Activated B cell treated with CpG ODN at 0.5 μM for 24 hours (primary cell): ENCODE results near the gene ZBTB49. TPM values are rescaled to one million over a fixed set of nuclear protein-coding genes. Genes with fewer than 3 reads are reported as not detected.

ENCODE experiments used
- ATAC-seq: fragments of 200-7000 bp; cut with Tn5 transposase; one replicate; pipeline ENCODE4 v1.10.0; 2021; ENCODE audit warnings: low read depth, mild to moderate bottlenecking, moderate library complexity
- CTCF ChIA-PET: fragments of 350-600 bp; sonication (Branson Sonifier 250); formaldehyde crosslinking; loops from one replicate; lab custom pipeline; 2021; ENCODE audit warnings: antibody characterized with exemption; lab: Charles Lee
- POLR2A ChIA-PET: fragments of 350-600 bp; sonication (Branson Sonifier 250); formaldehyde crosslinking; loops from one replicate; lab custom pipeline; 2021; ENCODE audit warnings: antibody characterized with exemption; lab: Charles Lee
- DNase-seq: peaks from one replicate; pipeline ENCODE4 v3.0.0; 2022
- H3K27ac Mint-ChIP-seq: one replicate; pipeline ENCODE4 v1.8.0; 2020; ENCODE audit warnings: mixed read lengths
- H3K27me3 Mint-ChIP-seq: one replicate; pipeline ENCODE4 v1.8.0; 2021; ENCODE audit warnings: mixed read lengths
- H3K36me3 Mint-ChIP-seq: one replicate; pipeline ENCODE4 v1.8.0; 2021; ENCODE audit warnings: low read depth, mixed read lengths
- H3K4me1 Mint-ChIP-seq: one replicate; pipeline ENCODE4 v1.8.0; 2021; ENCODE audit warnings: mixed read lengths
- H3K4me3 Mint-ChIP-seq: one replicate; pipeline ENCODE4 v1.8.0; 2020; ENCODE audit warnings: mild to moderate bottlenecking, mixed read lengths
- H3K9me3 Mint-ChIP-seq: one replicate; pipeline ENCODE4 v1.8.0; 2020; ENCODE audit warnings: mixed read lengths
- CTCF ChIP-seq: fragments of 200-600 bp; IDR thresholded peaks from one replicate; pipeline ENCODE4 v1.8.0; 2022; ENCODE audit warnings: antibody characterized with exemption, mild to moderate bottlenecking
- intact Hi-C: fragments of 100-400 bp; cut with micrococcal nuclease; formaldehyde crosslinking; loops from one replicate; pipeline ENCODE4 v1.15.1; 2024
- total RNA-seq: library from RNA; stranded (reverse); gene quantifications from 2 replicates; pipeline ENCODE4 v1.2.3, GENCODE V29; 2022

The ZBTB49 gene
- total RNA-seq, 1 donor from 2014 or later: 11.6 TPM

DNA sequence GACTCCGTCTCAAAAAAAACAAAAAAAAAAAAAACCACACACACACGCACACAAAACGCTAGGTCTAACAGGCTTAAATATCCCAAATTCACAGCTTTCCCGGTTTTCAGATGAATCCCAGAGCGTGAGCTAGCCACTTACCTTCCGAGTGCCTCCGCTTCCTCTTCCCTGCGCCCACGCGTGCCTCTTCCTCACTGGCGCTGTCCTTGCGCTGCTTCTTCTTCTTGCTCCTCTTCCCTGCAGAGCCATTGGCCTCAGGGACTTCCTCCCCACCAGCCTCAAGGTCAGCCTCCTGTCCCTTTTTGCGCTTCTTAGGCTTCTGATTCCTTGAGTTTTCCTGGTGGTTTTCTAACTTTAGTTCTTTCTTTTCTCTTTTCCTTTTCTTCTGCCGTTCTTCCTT lies 15.8 kb upstream of the ZBTB49 start:
- H3K4me1 Mint-ChIP-seq: no peaks in the 10 kb centered on the region
- intact Hi-C loops: no loop called here
- ATAC-seq (no peak), DNase-seq (no peak)
- no peak for TF ChIP-seq CTCF
- ChIA-PET POLR2A (no interaction called here), CTCF (no interaction called here)
- no peaks in the 10 kb centered on the region for H3K9me3 Mint-ChIP-seq
- peaks cover 81% of the 10 kb centered on the region for H3K36me3 Mint-ChIP-seq
- H3K27ac Mint-ChIP-seq: no peak overlapping the region
- no peaks in the 10 kb centered on the region for H3K27me3 Mint-ChIP-seq
- no peak overlapping the region for H3K4me3 Mint-ChIP-seq

GRCh38 chr4:4277531-4277930 lies 12.5 kb upstream of the ZBTB49 start:
- no peak overlapping the region for H3K4me3 Mint-ChIP-seq
- ChIA-PET CTCF (no interaction called here), POLR2A (no interaction called here)
- H3K36me3 Mint-ChIP-seq: peaks cover 84% of the 10 kb centered on the region
- no peaks in the 10 kb centered on the region for H3K4me1 Mint-ChIP-seq
- H3K27ac Mint-ChIP-seq: no peak overlapping the region
- no peak for DNase-seq
- TF ChIP-seq CTCF: no peak
- no peak for ATAC-seq
- no peaks in the 10 kb centered on the region for H3K9me3 Mint-ChIP-seq
- H3K27me3 Mint-ChIP-seq: no peaks in the 10 kb centered on the region
- intact Hi-C loops: no loop called here

GRCh38 chr4:4281787-4282186 lies 8.3 kb upstream of the ZBTB49 start:
- ChIA-PET POLR2A (no interaction called here), CTCF (no interaction called here)
- intact Hi-C loops: no loop called here
- H3K9me3 Mint-ChIP-seq: no peaks in the 10 kb centered on the region
- no peak for ATAC-seq
- TF ChIP-seq CTCF: no peak
- no peaks in the 10 kb centered on the region for H3K4me1 Mint-ChIP-seq
- no peak overlapping the region for H3K27ac Mint-ChIP-seq
- no peaks in the 10 kb centered on the region for H3K27me3 Mint-ChIP-seq
- no peak for DNase-seq
- peaks cover 81% of the 10 kb centered on the region for H3K36me3 Mint-ChIP-seq
- no peak overlapping the region for H3K4me3 Mint-ChIP-seq

- CTCF ChIA-PET: no interaction called here
- intact Hi-C loops: no loop called here
- Mint-ChIP-seq H3K27ac (no peak overlapping the region), H3K36me3 (peaks cover 67% of the 10 kb centered on the region), H3K27me3 (no peaks in the 10 kb centered on the region), H3K4me1 (peaks cover 18% of the 10 kb centered on the region), H3K4me3 (no peak overlapping the region), H3K9me3 (no peaks in the 10 kb centered on the region)
- POLR2A ChIA-PET: no interaction called here
- no peak for DNase-seq
- ATAC-seq: no peak
- no peak for TF ChIP-seq CTCF
Measured at GRCh38 chr4:4284827-4285618, 5.0 kb upstream of the ZBTB49 start.

DNA sequence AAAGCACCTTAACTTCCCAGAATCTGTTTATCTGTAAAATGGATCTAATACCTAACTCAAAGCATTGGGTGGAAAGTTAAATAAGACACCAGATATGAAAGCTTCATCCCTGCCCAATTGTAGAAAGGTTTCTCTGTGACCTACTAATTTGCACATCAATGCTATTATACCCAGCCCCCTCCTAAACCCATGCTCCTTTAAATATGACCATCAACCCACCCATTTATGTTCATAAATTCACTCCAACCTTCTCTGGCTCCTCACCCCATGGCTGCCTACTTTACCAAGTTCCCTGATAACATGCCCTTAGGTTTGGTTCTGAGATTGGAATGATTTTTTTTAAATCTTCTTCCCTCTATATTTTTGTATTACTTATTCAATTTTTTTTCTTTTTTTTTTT lies 2.0 kb upstream of the ZBTB49 start:
- Mint-ChIP-seq H3K4me1 (peaks cover 36% of the 10 kb centered on the region), H3K36me3 (peaks cover 48% of the 10 kb centered on the region), H3K9me3 (no peaks in the 10 kb centered on the region), H3K27me3 (no peaks in the 10 kb centered on the region), H3K27ac (no peak overlapping the region), H3K4me3 (no peak overlapping the region)
- ATAC-seq (no peak), DNase-seq (no peak)
- ChIA-PET POLR2A (no interaction called here), CTCF (no interaction called here)
- intact Hi-C loops: no loop called here
- no peak for TF ChIP-seq CTCF
